T-helper 1 cell treated with Interleukin-12 subunit alpha and Interleukin-12 subunit beta and Interleukin-4 antibody, amounts not matched to agents 30 μg/mL and 1 μg/mL, for 36 hours (primary cell): ENCODE data around the gene FAM81B.
"Not testable (repeated sequence)": the region's sequence is repeated elsewhere in the genome, so short reads cannot be mapped to it uniquely, and the experiment has no call there.

Source experiments
- H3K27ac Mint-ChIP-seq: one replicate; pipeline ENCODE4 v1.8.0; 2021; ENCODE audit warnings: mild to moderate bottlenecking, mixed read lengths
- H3K27me3 Mint-ChIP-seq: one replicate; pipeline ENCODE4 v1.8.0; 2021; ENCODE audit warnings: low read depth, mixed read lengths
- H3K36me3 Mint-ChIP-seq: one replicate; pipeline ENCODE4 v1.8.0; 2021; ENCODE audit warnings: low read depth, mixed read lengths
- H3K4me1 Mint-ChIP-seq: one replicate; pipeline ENCODE4 v1.8.0; 2021; ENCODE audit warnings: low read depth, mixed read lengths
- H3K4me3 Mint-ChIP-seq: one replicate; pipeline ENCODE4 v1.8.0; 2021; ENCODE audit warnings: mild to moderate bottlenecking, moderate library complexity, mixed read lengths
- H3K9me3 Mint-ChIP-seq: one replicate; pipeline ENCODE4 v1.8.0; 2021; ENCODE audit warnings: mixed read lengths

The FAM81B gene

GRCh38 chr5:95384485-95385213 lies 6.5 kb upstream of the FAM81B start:
- H3K27me3 Mint-ChIP-seq, result no peaks in the 10 kb centered on the region
- H3K27ac Mint-ChIP-seq, result no peak overlapping the region
- H3K4me1 Mint-ChIP-seq, result peaks cover 5% of the 10 kb centered on the region
- H3K36me3 Mint-ChIP-seq, result no peaks in the 10 kb centered on the region
- no peaks in the 10 kb centered on the region for H3K9me3 Mint-ChIP-seq
- no peak overlapping the region for H3K4me3 Mint-ChIP-seq

DNA sequence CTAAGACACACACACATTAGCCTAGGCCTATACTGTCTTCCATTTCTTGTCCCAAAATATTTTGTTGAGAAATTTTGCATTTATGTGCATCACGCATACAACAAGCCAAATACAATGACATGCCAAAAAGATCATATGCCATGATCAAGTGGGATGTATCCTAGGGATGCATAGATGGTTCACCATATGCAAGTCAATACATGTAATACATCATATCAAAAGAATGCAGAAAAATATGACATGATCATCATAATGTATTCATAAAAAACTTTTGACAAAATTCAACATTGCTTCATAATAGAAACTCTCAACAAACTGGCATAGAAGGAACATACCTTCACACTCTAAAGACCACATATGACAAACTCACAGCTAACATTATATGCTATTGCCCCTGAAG lies 5.8 kb upstream of the FAM81B start:
- no peak overlapping the region for H3K4me3 Mint-ChIP-seq
- no peaks in the 10 kb centered on the region for H3K27me3 Mint-ChIP-seq
- H3K9me3 Mint-ChIP-seq, result no peaks in the 10 kb centered on the region
- H3K36me3 Mint-ChIP-seq, result no peaks in the 10 kb centered on the region
- H3K4me1 Mint-ChIP-seq, result peaks cover 1% of the 10 kb centered on the region
- no peak overlapping the region for H3K27ac Mint-ChIP-seq

DNA sequence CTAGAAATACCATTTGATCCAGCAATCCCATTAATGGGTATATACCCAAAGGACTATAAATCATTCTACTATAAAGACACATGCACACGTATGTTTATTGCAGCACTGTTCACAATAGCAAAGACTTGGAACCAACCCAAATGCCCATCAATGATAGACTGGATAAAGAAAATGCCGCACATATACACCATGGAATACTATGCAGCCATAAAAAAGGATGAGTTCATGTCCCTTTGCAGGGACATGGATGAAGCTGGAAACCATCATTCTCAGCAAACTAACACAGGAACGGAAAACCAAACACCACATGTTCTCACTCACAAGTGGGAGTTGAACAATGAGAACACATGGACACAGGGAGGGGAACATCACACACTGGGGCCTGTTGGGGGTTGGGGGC lies 799 bp downstream of the FAM81B start:
- not testable (repeated sequence) for H3K27ac Mint-ChIP-seq

GRCh38 chr5:95392593-95393182 lies 1.5 kb downstream of the FAM81B start:
- Mint-ChIP-seq H3K36me3 (no peaks in the 10 kb centered on the region), H3K27ac (no peak overlapping the region), H3K9me3 (no peaks in the 10 kb centered on the region), H3K4me1 (no peaks in the 10 kb centered on the region), H3K27me3 (no peaks in the 10 kb centered on the region), H3K4me3 (no peak overlapping the region)

More for the DNA sequence above, 799 bp downstream of the FAM81B start:
- H3K27me3 Mint-ChIP-seq, H3K4me3 Mint-ChIP-seq, H3K9me3 Mint-ChIP-seq, H3K4me1 Mint-ChIP-seq, H3K36me3 Mint-ChIP-seq: not testable (repeated sequence)

DNA sequence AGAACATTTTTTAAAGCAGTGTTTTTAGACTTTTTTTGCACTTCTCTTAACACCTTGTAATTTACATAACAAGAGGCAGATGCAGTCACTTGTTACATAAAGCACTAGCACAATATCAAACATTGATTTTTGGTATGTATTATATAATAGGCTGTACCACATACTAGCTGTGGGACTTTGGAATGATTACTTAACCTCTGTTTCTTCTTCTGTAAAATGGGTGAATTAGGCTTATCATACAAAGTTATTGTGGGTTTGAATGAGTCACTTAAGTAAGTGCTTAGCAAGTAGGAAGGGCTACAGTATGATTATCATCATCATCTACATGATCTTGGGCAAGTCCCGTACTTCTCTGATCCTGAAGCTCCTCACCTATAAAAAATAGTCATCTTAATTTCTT lies 2.1 kb downstream of the FAM81B start:
- no peaks in the 10 kb centered on the region for H3K9me3 Mint-ChIP-seq
- no peaks in the 10 kb centered on the region for H3K27me3 Mint-ChIP-seq
- H3K4me3 Mint-ChIP-seq, result no peak overlapping the region
- H3K4me1 Mint-ChIP-seq, result no peaks in the 10 kb centered on the region
- H3K27ac Mint-ChIP-seq, result no peak overlapping the region
- H3K36me3 Mint-ChIP-seq, result no peaks in the 10 kb centered on the region

DNA sequence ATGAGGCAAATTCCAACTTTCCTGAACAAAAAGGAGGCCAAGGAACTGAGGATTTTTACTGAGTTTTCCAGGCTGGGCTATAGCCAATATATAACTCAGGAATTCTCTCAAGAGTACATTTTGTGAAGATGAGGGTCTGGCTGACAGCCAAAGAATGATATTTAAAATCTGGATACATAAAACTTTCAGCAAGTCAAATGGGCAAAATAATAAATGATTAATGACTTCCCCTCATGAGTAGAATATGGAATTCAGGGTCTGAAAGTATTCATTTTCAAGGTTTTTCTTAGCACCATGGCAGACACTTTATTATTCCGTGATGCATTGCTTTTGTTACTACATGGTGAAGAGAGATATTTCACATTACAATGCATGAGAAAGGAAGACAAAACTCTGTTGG lies 7.8 kb downstream of the FAM81B start:
- no peak overlapping the region for H3K27ac Mint-ChIP-seq
- H3K4me1 Mint-ChIP-seq, result no peaks in the 10 kb centered on the region
- H3K36me3 Mint-ChIP-seq, result no peaks in the 10 kb centered on the region
- H3K4me3 Mint-ChIP-seq, result no peak overlapping the region
- H3K9me3 Mint-ChIP-seq, result no peaks in the 10 kb centered on the region
- peaks cover 4% of the 10 kb centered on the region for H3K27me3 Mint-ChIP-seq

DNA sequence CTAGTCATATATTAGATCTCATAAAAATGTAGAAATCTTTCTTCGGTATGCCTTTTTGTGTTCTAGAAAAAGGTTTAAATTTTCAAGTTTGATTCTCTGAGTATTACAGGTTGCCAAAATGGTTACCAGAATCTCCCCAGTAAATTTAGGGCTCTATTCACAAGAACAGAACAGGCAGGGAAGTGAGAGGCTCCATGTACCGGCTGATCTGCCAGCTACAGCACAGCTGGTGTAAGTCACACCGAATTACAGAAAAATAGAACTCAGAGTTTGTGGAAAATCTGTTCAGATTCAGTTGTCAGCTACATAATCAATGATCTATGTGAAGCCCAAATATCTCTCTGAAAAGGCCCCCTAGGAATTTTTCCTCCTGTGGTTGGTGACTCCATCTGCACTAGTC lies 10.5 kb downstream of the FAM81B start:
- peaks cover 9% of the 10 kb centered on the region for H3K27me3 Mint-ChIP-seq
- H3K4me3 Mint-ChIP-seq, result no peak overlapping the region

GRCh38 chr5:95403996-95404395 lies 12.8 kb downstream of the FAM81B start:
- H3K27ac Mint-ChIP-seq, result no peak overlapping the region
- no peaks in the 10 kb centered on the region for H3K9me3 Mint-ChIP-seq
- H3K27me3 Mint-ChIP-seq, result peaks cover 15% of the 10 kb centered on the region
- H3K36me3 Mint-ChIP-seq, result no peaks in the 10 kb centered on the region
- no peaks in the 10 kb centered on the region for H3K4me1 Mint-ChIP-seq
- H3K4me3 Mint-ChIP-seq, result no peak overlapping the region

More for the DNA sequence above, 10.5 kb downstream of the FAM81B start:
- no peaks in the 10 kb centered on the region for H3K36me3 Mint-ChIP-seq
- no peaks in the 10 kb centered on the region for H3K4me1 Mint-ChIP-seq
- H3K27ac Mint-ChIP-seq, result no peak overlapping the region
- H3K9me3 Mint-ChIP-seq, result no peaks in the 10 kb centered on the region

GRCh38 chr5:95406426-95407090 lies 15.4 kb downstream of the FAM81B start:
- Mint-ChIP-seq H3K27me3 (peaks cover 15% of the 10 kb centered on the region), H3K36me3 (no peaks in the 10 kb centered on the region), H3K4me3 (no peak overlapping the region), H3K4me1 (no peaks in the 10 kb centered on the region), H3K27ac (no peak overlapping the region), H3K9me3 (no peaks in the 10 kb centered on the region)

DNA sequence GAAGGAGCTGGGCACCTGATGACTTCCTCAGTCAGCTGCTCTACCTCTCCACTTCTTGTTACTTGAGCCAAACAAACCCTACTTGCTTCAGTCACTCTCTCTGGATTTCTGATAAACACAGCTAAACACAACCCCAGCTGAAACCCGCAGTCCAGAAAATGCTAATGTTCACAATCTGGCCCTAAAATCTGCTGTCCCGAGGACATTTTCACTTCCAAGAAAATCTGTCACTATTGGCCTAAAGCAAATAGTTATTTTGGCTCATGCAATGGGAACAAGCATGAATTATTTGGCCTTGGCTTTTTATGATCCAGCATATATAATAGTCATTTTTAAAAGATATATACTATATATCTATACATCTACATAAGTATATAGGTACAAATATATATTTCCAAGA lies 19.1 kb downstream of the FAM81B start:
- H3K4me1 Mint-ChIP-seq, result no peaks in the 10 kb centered on the region
- no peak overlapping the region for H3K4me3 Mint-ChIP-seq
- H3K36me3 Mint-ChIP-seq, result no peaks in the 10 kb centered on the region
- no peaks in the 10 kb centered on the region for H3K9me3 Mint-ChIP-seq
- no peak overlapping the region for H3K27ac Mint-ChIP-seq
- H3K27me3 Mint-ChIP-seq, result peaks cover 17% of the 10 kb centered on the region

GRCh38 chr5:95411474-95411873 lies 20.3 kb downstream of the FAM81B start:
- Mint-ChIP-seq H3K27ac (no peak overlapping the region), H3K9me3 (no peaks in the 10 kb centered on the region), H3K4me3 (no peak overlapping the region), H3K36me3 (no peaks in the 10 kb centered on the region), H3K4me1 (no peaks in the 10 kb centered on the region), H3K27me3 (peaks cover 13% of the 10 kb centered on the region)

DNA sequence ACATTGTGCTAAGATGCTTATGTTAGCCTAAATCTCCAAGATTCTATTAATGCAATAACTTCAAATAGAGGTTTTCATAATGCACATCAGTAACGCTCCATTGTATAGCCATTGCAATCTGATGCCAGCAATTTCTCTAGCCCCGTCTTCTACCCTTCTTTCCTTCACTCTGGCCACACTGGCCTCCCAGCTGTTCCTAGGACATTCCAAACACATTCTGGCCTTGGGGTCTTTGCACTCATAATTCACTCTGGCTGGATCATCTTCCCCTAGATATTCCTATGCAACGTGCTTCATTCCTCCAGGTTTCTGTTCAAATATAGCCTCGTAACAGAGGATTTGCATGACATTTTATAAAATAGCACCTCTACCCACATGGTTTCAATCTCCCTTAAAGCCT lies 23.3 kb downstream of the FAM81B start:
- H3K4me1 Mint-ChIP-seq, result no peaks in the 10 kb centered on the region
- no peak overlapping the region for H3K4me3 Mint-ChIP-seq
- no peaks in the 10 kb centered on the region for H3K9me3 Mint-ChIP-seq
- peaks cover 7% of the 10 kb centered on the region for H3K27me3 Mint-ChIP-seq
- no peaks in the 10 kb centered on the region for H3K36me3 Mint-ChIP-seq
- no peak overlapping the region for H3K27ac Mint-ChIP-seq

GRCh38 chr5:95417971-95418370 lies 26.8 kb downstream of the FAM81B start:
- no peaks in the 10 kb centered on the region for H3K36me3 Mint-ChIP-seq
- peaks cover 3% of the 10 kb centered on the region for H3K27me3 Mint-ChIP-seq
- no peak overlapping the region for H3K27ac Mint-ChIP-seq
- H3K9me3 Mint-ChIP-seq, result no peaks in the 10 kb centered on the region
- no peaks in the 10 kb centered on the region for H3K4me1 Mint-ChIP-seq
- H3K4me3 Mint-ChIP-seq, result no peak overlapping the region

DNA sequence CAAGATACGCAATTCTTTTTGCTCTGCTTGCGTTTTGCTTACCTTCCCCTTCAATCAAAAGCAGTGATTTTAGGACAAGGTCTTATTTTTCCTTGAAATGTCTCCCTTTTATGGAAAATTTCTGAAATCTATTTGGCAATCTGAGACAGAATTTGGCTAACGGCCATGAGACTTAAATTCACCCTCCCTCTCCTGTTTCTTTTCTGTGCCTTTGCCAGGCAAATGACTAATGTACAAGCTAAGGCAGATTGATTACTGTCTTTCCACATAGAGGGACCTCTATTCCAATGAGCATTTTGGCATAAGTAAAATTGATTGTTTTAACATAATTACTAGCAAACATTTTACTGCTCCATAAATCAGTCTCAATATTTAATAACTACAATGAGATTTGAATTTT lies 31.7 kb downstream of the FAM81B start:
- no peak overlapping the region for H3K27ac Mint-ChIP-seq
- H3K27me3 Mint-ChIP-seq, result no peaks in the 10 kb centered on the region
- no peak overlapping the region for H3K4me3 Mint-ChIP-seq
- no peaks in the 10 kb centered on the region for H3K9me3 Mint-ChIP-seq
- no peaks in the 10 kb centered on the region for H3K4me1 Mint-ChIP-seq
- H3K36me3 Mint-ChIP-seq, result no peaks in the 10 kb centered on the region

DNA sequence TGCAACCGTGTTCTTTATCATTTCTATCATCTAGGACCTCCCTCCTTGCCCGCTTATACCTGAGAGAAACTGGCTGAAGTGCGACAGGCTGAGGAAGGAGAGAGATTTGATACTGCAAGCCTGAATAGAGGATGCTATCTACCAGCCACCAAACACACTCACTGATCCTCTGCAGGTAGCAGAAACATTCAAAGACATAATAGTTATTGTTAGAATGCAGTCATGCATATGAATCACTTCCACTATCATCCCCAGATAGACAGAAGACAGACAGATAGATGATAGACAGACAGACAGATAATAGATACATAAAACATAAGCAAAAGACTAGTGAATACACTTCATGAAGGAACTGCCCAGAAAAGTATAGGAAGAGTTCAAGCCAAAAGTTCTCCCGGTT lies 32.9 kb downstream of the FAM81B start:
- Mint-ChIP-seq H3K9me3 (no peaks in the 10 kb centered on the region), H3K4me3 (no peak overlapping the region), H3K27ac (no peak overlapping the region), H3K4me1 (no peaks in the 10 kb centered on the region), H3K36me3 (no peaks in the 10 kb centered on the region), H3K27me3 (no peaks in the 10 kb centered on the region)
